Fibroblast of villous mesenchyme (primary cell): Measurements from ENCODE around the gene SPDYE4. TPM values are rescaled to one million over a fixed set of nuclear protein-coding genes. Genes with fewer than 3 reads are reported as not detected.

Experiments used
- DNase-seq: peaks from one replicate; pipeline ENCODE4 v3.0.0-alpha.2; 2010; ENCODE audit warnings: low read depth
- H3K4me3 ChIP-seq: 2 replicates; pipeline ENCODE4 v1.5.1; 2011; ENCODE audit warnings: low read depth, mild to moderate bottlenecking, low read length
- total RNA-seq: library from RNA; depleted of rRNA; stranded (reverse); fragments of >200 nt; gene quantifications from 2 replicates; pipeline ENCODE4 v1.2.3, GENCODE V29; 2012
- TF ChIP-seq, protein P1 (sequence below): IDR thresholded peaks from 2 replicates; pipeline ENCODE4 v1.5.1; 2012; ENCODE audit warnings: low read depth, mild to moderate bottlenecking, low read length; ENCODE audit not compliant: insufficient read depth

SPDYE4 gene
- total RNA-seq, 1 donor = not detected

DNA sequence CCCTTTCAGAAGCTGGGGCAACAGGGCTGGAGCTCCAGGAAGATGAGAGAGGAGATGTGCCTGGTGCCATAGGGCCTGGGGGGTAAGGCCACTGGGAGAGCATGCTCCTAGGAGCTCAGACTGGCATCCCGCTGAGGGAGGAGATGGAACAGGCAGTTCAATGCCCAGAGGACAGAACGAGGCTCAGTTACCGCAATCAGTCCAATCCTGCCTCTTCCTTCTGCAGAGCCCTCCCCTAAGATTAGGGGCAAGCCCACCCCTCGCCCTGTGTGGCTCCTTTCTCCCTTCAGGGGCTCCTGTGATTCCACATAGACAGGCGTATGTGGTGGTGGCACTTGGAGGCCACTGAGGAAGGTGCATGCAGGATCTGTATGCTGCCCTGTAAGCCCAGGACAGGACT, 16.1 kb downstream of the SPDYE4 start:
- no peak overlapping the region for H3K4me3 ChIP-seq
- no peak for DNase-seq
- TF ChIP-seq, protein P1, sequence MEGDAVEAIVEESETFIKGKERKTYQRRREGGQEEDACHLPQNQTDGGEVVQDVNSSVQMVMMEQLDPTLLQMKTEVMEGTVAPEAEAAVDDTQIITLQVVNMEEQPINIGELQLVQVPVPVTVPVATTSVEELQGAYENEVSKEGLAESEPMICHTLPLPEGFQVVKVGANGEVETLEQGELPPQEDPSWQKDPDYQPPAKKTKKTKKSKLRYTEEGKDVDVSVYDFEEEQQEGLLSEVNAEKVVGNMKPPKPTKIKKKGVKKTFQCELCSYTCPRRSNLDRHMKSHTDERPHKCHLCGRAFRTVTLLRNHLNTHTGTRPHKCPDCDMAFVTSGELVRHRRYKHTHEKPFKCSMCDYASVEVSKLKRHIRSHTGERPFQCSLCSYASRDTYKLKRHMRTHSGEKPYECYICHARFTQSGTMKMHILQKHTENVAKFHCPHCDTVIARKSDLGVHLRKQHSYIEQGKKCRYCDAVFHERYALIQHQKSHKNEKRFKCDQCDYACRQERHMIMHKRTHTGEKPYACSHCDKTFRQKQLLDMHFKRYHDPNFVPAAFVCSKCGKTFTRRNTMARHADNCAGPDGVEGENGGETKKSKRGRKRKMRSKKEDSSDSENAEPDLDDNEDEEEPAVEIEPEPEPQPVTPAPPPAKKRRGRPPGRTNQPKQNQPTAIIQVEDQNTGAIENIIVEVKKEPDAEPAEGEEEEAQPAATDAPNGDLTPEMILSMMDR = no peak

DNA sequence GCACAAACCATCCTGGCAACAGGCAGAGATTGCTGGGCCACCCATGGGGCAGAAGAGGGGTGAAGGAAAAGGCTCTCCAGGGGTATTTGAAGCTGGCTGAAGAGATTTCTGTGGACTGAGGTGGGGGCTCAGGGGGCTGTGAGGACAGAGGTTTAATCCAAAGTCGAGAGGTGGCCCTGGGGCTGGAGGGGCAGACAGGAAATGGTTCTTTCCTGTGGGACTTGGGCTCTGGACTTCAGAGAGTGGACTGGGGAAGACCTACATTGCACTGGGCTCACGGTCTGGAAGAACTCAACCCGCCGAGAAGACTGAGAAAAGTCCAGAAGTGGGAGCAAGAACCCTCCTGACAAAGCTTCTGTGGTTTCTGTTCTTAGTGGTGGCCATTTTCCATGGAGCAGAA, 16.6 kb downstream of the SPDYE4 start:
- DNase-seq = no peak
- H3K4me3 ChIP-seq = no peak overlapping the region
- TF ChIP-seq, protein P1 = no peak

DNA sequence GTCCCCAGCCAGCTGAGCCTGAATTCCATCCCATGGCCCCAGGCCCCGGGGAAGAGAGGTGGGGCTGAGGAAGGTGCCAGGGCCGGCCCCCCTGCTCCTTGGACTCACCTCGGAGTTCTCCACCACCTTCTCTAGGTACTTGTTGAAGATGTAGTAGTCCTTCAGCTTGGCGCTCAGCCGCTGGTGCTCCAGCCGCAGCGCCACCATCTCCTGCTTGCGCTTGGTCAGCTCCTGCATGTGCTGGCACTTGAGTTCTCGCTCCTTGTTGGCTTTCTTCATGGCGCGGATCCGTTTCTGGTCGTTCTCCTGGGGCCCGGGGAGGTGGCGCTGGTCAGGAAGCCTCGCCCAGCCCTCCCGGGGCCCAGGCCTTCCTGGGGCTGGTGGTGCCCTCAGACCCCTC, 17.0 kb downstream of the SPDYE4 start:
- DNase-seq = no peak
- TF ChIP-seq, protein P1 = no peak
- no peak overlapping the region for H3K4me3 ChIP-seq

- H3K4me3 ChIP-seq = no peak overlapping the region
- DNase-seq = no peak
- TF ChIP-seq, protein P1 = no peak
Observed at GRCh38 chr17:8740486-8740885, 17.9 kb downstream of the SPDYE4 start.

GRCh38 chr17:8739097-8739496, 19.2 kb downstream of the SPDYE4 start:
- TF ChIP-seq, protein P1 = no peak
- no peak for DNase-seq
- no peak overlapping the region for H3K4me3 ChIP-seq

- H3K4me3 ChIP-seq = no peak overlapping the region
- TF ChIP-seq, protein P1 = no peak
- DNase-seq = no peak
Observed at GRCh38 chr17:8736796-8737195, 21.6 kb downstream of the SPDYE4 start.

DNA sequence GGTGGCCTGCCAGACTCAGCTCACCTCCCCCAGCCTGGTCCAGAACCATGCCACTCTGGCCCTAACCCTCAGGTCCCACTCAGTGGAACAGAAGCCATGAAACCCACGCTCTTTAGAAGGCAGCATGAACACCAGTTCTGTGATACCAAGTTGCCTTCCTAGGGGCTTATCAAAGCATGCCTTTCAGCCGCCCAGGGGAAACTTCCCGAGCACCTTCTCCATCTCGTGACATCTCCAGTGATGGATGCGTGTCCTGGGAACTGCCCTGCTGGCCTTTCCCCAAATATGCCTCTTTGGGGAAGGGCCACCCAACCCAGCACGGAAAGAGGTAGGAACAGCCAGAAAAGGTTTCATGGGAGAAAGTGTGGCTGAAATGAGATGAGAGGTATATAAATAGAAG, 22.0 kb downstream of the SPDYE4 start:
- no peak for DNase-seq
- no peak overlapping the region for H3K4me3 ChIP-seq
- TF ChIP-seq, protein P1 = no peak
